SK-N-SH treated with all-trans-retinoic acid at 6 μM for 48 hours (cell line): ENCODE results near the gene SIRT7.

Experiments used
- ATAC-seq: fragments of 200-7000 bp; cut with Tn5 transposase; 3 replicates; pipeline ENCODE4 v1.9.1; 2020; ENCODE audit warnings: mild to moderate bottlenecking, moderate library complexity
- ARNTL ChIP-seq: fragments of 450-650 bp; formaldehyde crosslinking; IDR thresholded peaks from 2 replicates; pipeline ENCODE4 v1.5.0; 2020; ENCODE audit warnings: low read depth, mild to moderate bottlenecking, moderate library complexity, borderline replicate concordance
- BACH2 ChIP-seq: fragments of 250-450 bp; sonication (Bioruptor Pico); IDR thresholded peaks from 2 replicates; pipeline ENCODE4 v1.9.0; 2021; ENCODE audit warnings: mild to moderate bottlenecking, borderline replicate concordance
- CSDC2 ChIP-seq: fragments of 250-450 bp; sonication (Bioruptor Pico); IDR thresholded peaks from 2 replicates; pipeline ENCODE4 v1.5.0; 2020; ENCODE audit warnings: mild to moderate bottlenecking, moderate library complexity
- CSRNP3 ChIP-seq: fragments of 250-450 bp; sonication (Bioruptor Pico); IDR thresholded peaks from 2 replicates; pipeline ENCODE4 v1.5.1; 2021; ENCODE audit warnings: mild to moderate bottlenecking, moderate library complexity
- ESRRG ChIP-seq: fragments of 250-450 bp; sonication (Bioruptor Pico); IDR thresholded peaks from 2 replicates; pipeline ENCODE4 v1.6.1; 2021; ENCODE audit warnings: mild to moderate bottlenecking
- GLIS3 ChIP-seq: fragments of 250-450 bp; sonication (Bioruptor Pico); IDR thresholded peaks from 2 replicates; pipeline ENCODE4 v1.5.0; 2020; ENCODE audit warnings: mild to moderate bottlenecking, moderate library complexity
- ISL1 ChIP-seq: fragments of 250-450 bp; sonication (Bioruptor Pico); IDR thresholded peaks from 2 replicates; pipeline ENCODE4 v2.1.2; 2022; ENCODE audit warnings: mild to moderate bottlenecking, moderate library complexity
- OSR1 ChIP-seq: fragments of 250-450 bp; sonication (Bioruptor Pico); IDR thresholded peaks from 2 replicates; pipeline ENCODE4 v1.8.0; 2022; ENCODE audit warnings: moderate library complexity, mild to moderate bottlenecking, inconsistent platforms
- PATZ1 ChIP-seq: fragments of 250-450 bp; sonication (Bioruptor Pico); IDR thresholded peaks from 2 replicates; pipeline ENCODE4 v1.8.0; 2020; ENCODE audit warnings: mild to moderate bottlenecking, moderate library complexity, borderline replicate concordance
- PPARA ChIP-seq: fragments of 250-450 bp; sonication (Bioruptor Pico); IDR thresholded peaks from 2 replicates; pipeline ENCODE4 v1.5.0; 2020; ENCODE audit warnings: mild to moderate bottlenecking, borderline replicate concordance
- RARB ChIP-seq: fragments of 250-450 bp; sonication (Bioruptor Pico); IDR thresholded peaks from 2 replicates; pipeline ENCODE4 v1.8.0; 2021; ENCODE audit warnings: mild to moderate bottlenecking, moderate library complexity
- SNAI2 ChIP-seq: fragments of 250-450 bp; sonication (Bioruptor Pico); IDR thresholded peaks from 2 replicates; pipeline ENCODE4 v1.5.0; 2020; ENCODE audit warnings: mild to moderate bottlenecking, moderate library complexity
- TCF4 ChIP-seq: fragments of 250-450 bp; sonication (Bioruptor Pico); IDR thresholded peaks from 2 replicates; pipeline ENCODE4 v1.8.0; 2021; ENCODE audit warnings: mild to moderate bottlenecking, moderate library complexity, borderline replicate concordance
- TOX ChIP-seq: fragments of 250-450 bp; sonication (Bioruptor Pico); IDR thresholded peaks from 2 replicates; pipeline ENCODE4 v1.8.0; 2021; ENCODE audit warnings: mild to moderate bottlenecking, moderate library complexity, borderline replicate concordance
- ZC3H10 ChIP-seq: fragments of 250-450 bp; sonication (Bioruptor Pico); IDR thresholded peaks from 2 replicates; pipeline ENCODE4 v1.5.1; 2021; ENCODE audit warnings: mild to moderate bottlenecking, moderate library complexity
- ZFP3 ChIP-seq: fragments of 250-450 bp; sonication (Bioruptor Pico); IDR thresholded peaks from 2 replicates; pipeline ENCODE4 v1.5.0; 2020; ENCODE audit warnings: mild to moderate bottlenecking, moderate library complexity
- ZFP30 ChIP-seq: fragments of 450-650 bp; formaldehyde crosslinking; IDR thresholded peaks from 2 replicates; pipeline ENCODE4 v1.5.0; 2022; ENCODE audit warnings: mild to moderate bottlenecking, moderate library complexity
- ZNF565 ChIP-seq: fragments of 450-650 bp; formaldehyde crosslinking; conservative IDR thresholded peaks from 2 replicates; pipeline ENCODE4 v1.5.0; 2020; ENCODE audit warnings: low read depth, mild to moderate bottlenecking, moderate library complexity
- ZNF70 ChIP-seq: fragments of 450-650 bp; formaldehyde crosslinking; IDR thresholded peaks from 2 replicates; pipeline ENCODE4 v1.5.0; 2020; ENCODE audit warnings: mild to moderate bottlenecking, moderate library complexity
- TF ChIP-seq, protein P1 (sequence below): fragments of 250-450 bp; sonication (Bioruptor Pico); IDR thresholded peaks from 2 replicates; pipeline ENCODE4 v1.8.0; 2021; ENCODE audit warnings: low read depth, mild to moderate bottlenecking, moderate library complexity, borderline replicate concordance

Gene SIRT7

GRCh38 chr17:81921996-81922565 is 4.1 kb upstream of the SIRT7 start:
- ATAC-seq: no peak
- no peak for TF ChIP-seq ISL1
- TF ChIP-seq OSR1 (CRISPR knock-in tag): no peak
- TF ChIP-seq ZNF70 (CRISPR knock-in tag): no peak
- no peak for TF ChIP-seq ARNTL (CRISPR knock-in tag)
- no peak for TF ChIP-seq PPARA (CRISPR knock-in tag)
- TF ChIP-seq ESRRG (CRISPR knock-in tag): no peak
- TF ChIP-seq ZFP3: no peak
- no peak for TF ChIP-seq BACH2
- TF ChIP-seq ZNF565: no peak
- TF ChIP-seq SNAI2 (CRISPR knock-in tag): no peak

DNA sequence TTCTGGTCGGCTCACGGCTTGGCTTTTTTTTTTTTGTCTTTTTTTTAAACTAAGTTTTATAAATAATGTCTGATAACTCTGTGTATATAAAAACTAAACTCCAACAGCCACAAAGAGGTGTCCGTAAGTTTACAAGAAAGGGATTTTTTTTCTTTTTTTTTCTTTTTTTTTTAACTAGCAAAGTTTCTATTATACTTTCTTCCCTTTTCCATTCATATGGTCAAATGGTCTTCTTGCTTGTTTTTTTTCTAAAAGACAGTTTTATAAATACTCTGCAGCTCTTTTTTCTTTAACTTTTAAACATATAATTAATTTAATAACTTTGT is 3.5 kb upstream of the SIRT7 start:
- no peak for ATAC-seq
- no peak for TF ChIP-seq ESRRG (CRISPR knock-in tag)
- no peak for TF ChIP-seq SNAI2 (CRISPR knock-in tag)
- TF ChIP-seq ZFP3: no peak
- TF ChIP-seq GLIS3: no peak
- TF ChIP-seq, protein P1, sequence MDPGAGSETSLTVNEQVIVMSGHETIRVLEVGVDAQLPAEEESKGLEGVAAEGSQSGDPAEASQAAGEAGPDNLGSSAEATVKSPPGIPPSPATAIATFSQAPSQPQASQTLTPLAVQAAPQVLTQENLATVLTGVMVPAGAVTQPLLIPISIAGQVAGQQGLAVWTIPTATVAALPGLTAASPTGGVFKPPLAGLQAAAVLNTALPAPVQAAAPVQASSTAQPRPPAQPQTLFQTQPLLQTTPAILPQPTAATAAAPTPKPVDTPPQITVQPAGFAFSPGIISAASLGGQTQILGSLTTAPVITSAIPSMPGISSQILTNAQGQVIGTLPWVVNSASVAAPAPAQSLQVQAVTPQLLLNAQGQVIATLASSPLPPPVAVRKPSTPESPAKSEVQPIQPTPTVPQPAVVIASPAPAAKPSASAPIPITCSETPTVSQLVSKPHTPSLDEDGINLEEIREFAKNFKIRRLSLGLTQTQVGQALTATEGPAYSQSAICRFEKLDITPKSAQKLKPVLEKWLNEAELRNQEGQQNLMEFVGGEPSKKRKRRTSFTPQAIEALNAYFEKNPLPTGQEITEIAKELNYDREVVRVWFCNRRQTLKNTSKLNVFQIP (CRISPR knock-in tag): no peak
- TF ChIP-seq PATZ1 (CRISPR knock-in tag): no peak
- TF ChIP-seq TCF4 (CRISPR knock-in tag): no peak
- TF ChIP-seq RARB (CRISPR knock-in tag): no peak
- TF ChIP-seq CSRNP3 (CRISPR knock-in tag): no peak
- TF ChIP-seq ZC3H10 (CRISPR knock-in tag): no peak
- TF ChIP-seq BACH2: no peak
- TF ChIP-seq ZFP30 (CRISPR knock-in tag): no peak
- TF ChIP-seq TOX (CRISPR knock-in tag): no peak
- TF ChIP-seq ISL1: no peak

DNA sequence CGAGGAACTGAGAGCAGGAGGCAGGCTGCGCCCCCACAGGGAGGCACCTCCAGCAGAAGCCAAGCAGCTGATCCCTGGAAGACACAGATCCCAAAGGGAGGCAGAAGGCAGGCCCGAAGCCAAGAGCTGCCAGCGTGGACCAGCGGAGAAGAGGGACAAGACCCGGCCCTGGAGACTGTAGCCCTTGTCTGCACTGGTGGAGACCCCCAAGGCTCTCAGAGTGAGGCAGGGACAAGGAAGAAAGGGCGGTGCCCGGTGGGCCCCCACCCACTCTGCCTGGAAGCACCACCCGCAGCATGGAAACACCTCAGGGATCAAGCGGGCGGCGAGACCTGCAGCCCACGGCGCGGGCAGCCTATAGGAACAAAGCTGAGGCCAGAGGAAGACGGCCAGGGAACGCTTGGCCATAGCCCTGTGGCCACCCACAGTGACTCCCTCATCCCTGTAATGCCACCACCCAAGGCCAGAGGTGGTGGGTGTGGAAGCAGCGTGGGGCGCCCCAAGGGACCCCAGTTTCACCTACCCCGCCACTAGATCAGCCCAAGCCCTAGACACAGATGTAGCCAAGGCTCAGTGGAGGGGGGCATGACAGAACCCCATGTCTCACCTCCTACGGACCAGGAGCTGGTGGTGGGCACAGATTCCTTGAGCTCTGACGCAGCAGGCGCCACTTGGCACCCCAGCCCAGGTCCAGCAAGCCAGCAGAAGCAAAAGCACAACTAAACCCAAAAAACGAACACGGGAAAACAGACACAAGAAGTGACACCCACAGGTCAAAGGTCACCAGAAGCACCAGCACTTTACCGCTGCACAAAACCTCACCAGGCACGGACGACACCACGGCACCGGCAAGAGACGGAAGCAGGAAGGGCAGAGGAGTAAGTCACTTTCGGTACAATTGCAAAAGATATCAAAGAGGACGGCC is 2.9 kb upstream of the SIRT7 start:
- no peak for ATAC-seq

More for the DNA sequence above, 2.9 kb upstream of the SIRT7 start:
- TF ChIP-seq CSDC2 (no peak), TOX (CRISPR knock-in tag) (no peak), ARNTL (CRISPR knock-in tag) (no peak), GLIS3 (no peak), BACH2 (no peak), OSR1 (CRISPR knock-in tag) (no peak), TCF4 (CRISPR knock-in tag) (no peak), ZC3H10 (CRISPR knock-in tag) (no peak), PPARA (CRISPR knock-in tag) (no peak), ZNF565 (no peak)
- TF ChIP-seq, protein P1 (CRISPR knock-in tag): no peak
